RWPE2 (cell line): Measurements from ENCODE around the gene ANKRD35.
"Not testable (repeated sequence)": the region's sequence is repeated elsewhere in the genome, so short reads cannot be mapped to it uniquely, and the experiment has no call there.

Source experiments
- ATAC-seq: fragments of 200-7000 bp; cut with Tn5 transposase; 3 replicates; pipeline ENCODE4 v1.9.1; 2021; ENCODE audit warnings: low read depth
- DNase-seq: peaks from one replicate; pipeline ENCODE4 v3.0.0-alpha.2; 2020; ENCODE audit warnings: low spot score
- H3K27ac ChIP-seq: fragments of 450-650 bp; 2 replicates; pipeline ENCODE4 v1.5.1; 2017; ENCODE audit warnings: mild to moderate bottlenecking; ENCODE audit not compliant: poor library complexity, severe bottlenecking
- H3K27me3 ChIP-seq: fragments of 250-450 bp; sonication (Bioruptor Pico); 2 replicates; pipeline ENCODE4 v1.5.1; 2021; ENCODE audit warnings: mild to moderate bottlenecking, moderate library complexity; ENCODE audit not compliant: insufficient read depth, poor library complexity, severe bottlenecking
- H3K36me3 ChIP-seq: fragments of 250-450 bp; sonication (Bioruptor Pico); 2 replicates; pipeline ENCODE4 v1.5.1; 2020; ENCODE audit warnings: low read depth, mild to moderate bottlenecking, moderate library complexity
- H3K4me1 ChIP-seq: fragments of 250-450 bp; sonication (Bioruptor Pico); 2 replicates; pipeline ENCODE4 v1.5.1; 2021; ENCODE audit warnings: mild to moderate bottlenecking, moderate library complexity; ENCODE audit not compliant: insufficient read depth, poor library complexity, severe bottlenecking
- H3K4me3 ChIP-seq: fragments of 250-450 bp; sonication (Bioruptor Pico); 2 replicates; pipeline ENCODE4 v1.5.1; 2021; ENCODE audit warnings: mild to moderate bottlenecking, moderate library complexity; ENCODE audit not compliant: severe bottlenecking
- H3K9me3 ChIP-seq: fragments of 250-450 bp; sonication (Bioruptor Pico); 2 replicates; pipeline ENCODE4 v1.5.1; 2021; ENCODE audit warnings: mild to moderate bottlenecking, moderate library complexity; ENCODE audit not compliant: severe bottlenecking
- CTCF ChIP-seq: fragments of 450-650 bp; IDR thresholded peaks from one replicate; pipeline ENCODE4 v1.5.1; 2017; ENCODE audit warnings: mild to moderate bottlenecking, moderate library complexity; ENCODE audit not compliant: poor library complexity, severe bottlenecking

The ANKRD35 gene

GRCh38 chr1:145846201-145846612 is 39.5 kb downstream of the ANKRD35 start:
- Histone ChIP-seq H3K4me1 (no peaks in the 10 kb centered on the region), H3K27me3 (no peaks in the 10 kb centered on the region), H3K4me3 (peak overlapping the region; percentile 43), H3K27ac (no peak overlapping the region), H3K36me3 (peaks cover 30% of the 10 kb centered on the region), H3K9me3 (no peaks in the 10 kb centered on the region)
- TF ChIP-seq CTCF = no peak
- DNase-seq (no peak), ATAC-seq (peak; percentile 18; the same call in 1 of the 3 replicates)

- no peaks in the 10 kb centered on the region for H3K9me3 ChIP-seq
- DNase-seq (peak; percentile 74), ATAC-seq (peak; percentile 66)
- H3K27me3 ChIP-seq = no peaks in the 10 kb centered on the region
- no peak within 1 kb of the TSS for H3K27ac ChIP-seq
- TF ChIP-seq CTCF = peak; percentile 96
- peaks cover 30% of the 10 kb centered on the region for H3K36me3 ChIP-seq
- H3K4me3 ChIP-seq = peak within 1 kb of the TSS; percentile 43
- no peaks in the 10 kb centered on the region for H3K4me1 ChIP-seq
Measured at GRCh38 chr1:145845514-145846161, 40.0 kb downstream of the ANKRD35 start, which contains the start of gene NUDT17. TSS of gene NUDT17 (plus strand) at chr1:145845630. CDS start at chr1:145845641, 11 bp downstream.

- H3K9me3 ChIP-seq = no peaks in the 10 kb centered on the region
- H3K27me3 ChIP-seq = no peaks in the 10 kb centered on the region
- no peaks in the 10 kb centered on the region for H3K4me1 ChIP-seq
- TF ChIP-seq CTCF = no peak
- ATAC-seq (peak; percentile 40), DNase-seq (no peak)
- peak overlapping the region; percentile 43 for H3K4me3 ChIP-seq
- H3K27ac ChIP-seq = no peak overlapping the region
- H3K36me3 ChIP-seq = peaks cover 30% of the 10 kb centered on the region
Measured at GRCh38 chr1:145845144-145845513, 40.5 kb downstream of the ANKRD35 start.

GRCh38 chr1:145843031-145843430 is 42.6 kb downstream of the ANKRD35 start:
- no peak for TF ChIP-seq CTCF
- no peak for ATAC-seq
- no peak overlapping the region for H3K4me3 ChIP-seq
- no peak overlapping the region for H3K27ac ChIP-seq
- no peaks in the 10 kb centered on the region for H3K27me3 ChIP-seq
- DNase-seq = no peak
- H3K4me1 ChIP-seq = no peaks in the 10 kb centered on the region
- H3K9me3 ChIP-seq = no peaks in the 10 kb centered on the region
- H3K36me3 ChIP-seq = peaks cover 35% of the 10 kb centered on the region

GRCh38 chr1:145837656-145838055 is 48.0 kb downstream of the ANKRD35 start:
- Histone ChIP-seq H3K27me3 (no peaks in the 10 kb centered on the region), H3K9me3 (no peaks in the 10 kb centered on the region), H3K27ac (no peak overlapping the region), H3K4me1 (no peaks in the 10 kb centered on the region), H3K36me3 (peaks cover 87% of the 10 kb centered on the region), H3K4me3 (no peak overlapping the region)
- no peak for TF ChIP-seq CTCF
- ATAC-seq = no peak
- DNase-seq = no peak

GRCh38 chr1:145830810-145831209 is 54.9 kb downstream of the ANKRD35 start:
- H3K9me3 ChIP-seq, H3K4me3 ChIP-seq, H3K4me1 ChIP-seq, DNase-seq, H3K27ac ChIP-seq, ATAC-seq, H3K27me3 ChIP-seq: not testable (repeated sequence)
- H3K36me3 ChIP-seq = peaks cover 91% of the 10 kb centered on the region
